Endothelial cell of umbilical vein (primary cell): ENCODE results near the gene PDYN.

Experiments
- EZH2 ChIP-seq: IDR thresholded peaks from 2 replicates; pipeline ENCODE4 v1.6.1; 2012; ENCODE audit warnings: borderline replicate concordance, low read depth, mild to moderate bottlenecking, moderate library complexity, low read length, inconsistent platforms; ENCODE audit not compliant: severe bottlenecking
- POLR2A ChIP-seq: IDR thresholded peaks from 2 replicates; pipeline ENCODE4 v1.6.1; 2012; ENCODE audit warnings: low read depth, mild to moderate bottlenecking, control low read depth, low read length
- TF ChIP-seq, protein P1 (sequence below), 2 donors: IDR thresholded peaks; 1 replicate in 1 of 2; 2 replicates in 1 of 2; pipeline ENCODE4 v1.5.1; 2011; ENCODE audit warnings: low read length in 2 of 2, mild to moderate bottlenecking in 2 of 2, moderate library complexity in 2 of 2, control low read depth in 1 of 2, inconsistent platforms in 1 of 2, low read depth in 1 of 2; ENCODE audit not compliant: insufficient read depth in 1 of 2; ENCODE audit errors: extremely low read depth in 1 of 2

DNA sequence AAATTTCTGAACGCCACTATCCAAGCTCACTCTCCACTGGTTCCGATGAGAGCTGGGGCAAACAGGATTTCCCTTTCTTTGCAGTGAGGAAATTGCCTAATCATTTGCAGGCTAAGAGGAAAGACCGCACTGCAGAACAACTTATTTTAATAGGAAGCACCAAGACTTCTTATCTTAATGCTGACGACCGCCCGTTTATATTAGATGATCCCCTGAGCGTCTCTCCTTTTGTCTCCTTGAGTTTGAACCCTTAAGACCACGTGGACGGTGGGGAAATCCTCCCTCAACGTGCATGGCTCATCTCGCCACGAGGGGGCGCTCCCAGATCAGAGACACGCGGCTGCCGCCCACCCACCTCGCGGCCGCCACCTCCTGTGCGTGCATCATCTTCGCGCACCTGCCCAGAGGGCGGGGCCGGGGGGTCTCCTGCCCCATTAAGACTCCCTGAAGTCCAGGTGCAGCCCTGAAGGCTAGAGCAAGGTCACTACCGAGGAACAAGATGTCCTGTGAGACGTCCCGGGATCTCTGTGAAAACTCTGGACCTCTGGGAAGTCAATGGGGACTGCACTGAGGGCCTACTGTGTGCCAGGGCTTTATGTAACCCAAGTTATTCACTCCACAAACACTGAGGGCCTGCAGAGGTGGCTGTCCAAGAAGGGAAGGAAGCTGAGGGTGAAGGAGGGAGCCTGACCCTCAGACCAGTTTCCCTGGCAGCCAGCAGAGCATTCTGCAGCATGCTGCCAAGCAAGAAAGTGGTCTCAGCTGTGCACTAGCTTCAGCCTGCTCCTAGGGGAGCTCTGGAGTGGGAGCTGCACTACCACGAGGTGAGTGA, 28.1 kb downstream of the PDYN start:
- TF ChIP-seq, protein P1, sequence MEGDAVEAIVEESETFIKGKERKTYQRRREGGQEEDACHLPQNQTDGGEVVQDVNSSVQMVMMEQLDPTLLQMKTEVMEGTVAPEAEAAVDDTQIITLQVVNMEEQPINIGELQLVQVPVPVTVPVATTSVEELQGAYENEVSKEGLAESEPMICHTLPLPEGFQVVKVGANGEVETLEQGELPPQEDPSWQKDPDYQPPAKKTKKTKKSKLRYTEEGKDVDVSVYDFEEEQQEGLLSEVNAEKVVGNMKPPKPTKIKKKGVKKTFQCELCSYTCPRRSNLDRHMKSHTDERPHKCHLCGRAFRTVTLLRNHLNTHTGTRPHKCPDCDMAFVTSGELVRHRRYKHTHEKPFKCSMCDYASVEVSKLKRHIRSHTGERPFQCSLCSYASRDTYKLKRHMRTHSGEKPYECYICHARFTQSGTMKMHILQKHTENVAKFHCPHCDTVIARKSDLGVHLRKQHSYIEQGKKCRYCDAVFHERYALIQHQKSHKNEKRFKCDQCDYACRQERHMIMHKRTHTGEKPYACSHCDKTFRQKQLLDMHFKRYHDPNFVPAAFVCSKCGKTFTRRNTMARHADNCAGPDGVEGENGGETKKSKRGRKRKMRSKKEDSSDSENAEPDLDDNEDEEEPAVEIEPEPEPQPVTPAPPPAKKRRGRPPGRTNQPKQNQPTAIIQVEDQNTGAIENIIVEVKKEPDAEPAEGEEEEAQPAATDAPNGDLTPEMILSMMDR (IDR thresholded peaks at IDR 0.05; ENCODE audit: extremely low read depth in 1 of 2, insufficient read depth in 1 of 2, low read depth in 1 of 2, low read length in 2 of 2): peak; percentile 92 to 94
- TF ChIP-seq EZH2 (peak; percentile 36), POLR2A (no peak)
